IMR-90 (cell line): Measurements from ENCODE around the gene GCDH. TPM values are rescaled to one million over a fixed set of nuclear protein-coding genes. Genes with fewer than 3 reads are reported as not detected.
A peak's percentile ranks its signal among the peaks of the same experiment; 100 is the strongest.

Source experiments
- ATAC-seq: fragments of 200-7000 bp; cut with Tn5 transposase; 2 replicates; pipeline ENCODE4 v1.9.1; 2020; ENCODE audit warnings: low read depth, mild to moderate bottlenecking, moderate library complexity
- BruUV-seq: library from RNA; stranded (reverse); fragments of 400-500 nt; replicated peaks from 2 replicates; lab custom pipeline; 2021; lab: Mats Ljungman, UMichigan
- CTCF ChIA-PET: fragments of 300-600 bp; formaldehyde crosslinking; extraction: SDS; loops from one replicate; lab custom pipeline; 2021; ENCODE audit warnings: antibody characterized with exemption; lab: Yijun Ruan, JAX
- POLR2A ChIA-PET: fragments of 300-600 bp; sonication (Branson Sonifier 250); formaldehyde crosslinking; loops from one replicate; lab custom pipeline; 2022; ENCODE audit warnings: antibody characterized with exemption; ENCODE audit not compliant: unreplicated experiment; lab: Charles Lee
- DNase-seq: peaks from one replicate; pipeline ENCODE4 v3.0.0; 2013
- H2AFZ ChIP-seq: replicated peaks from 2 replicates; pipeline ENCODE3; 2013; ENCODE audit warnings: low read length, mild to moderate bottlenecking; ENCODE audit not compliant: poor library complexity
- H2AK5ac ChIP-seq: 2 replicates; pipeline ENCODE4 v1.6.1; 2013; ENCODE audit warnings: low read depth, low read length, inconsistent platforms
- H2AK9ac ChIP-seq: replicated peaks from 2 replicates; pipeline ENCODE3; 2013; ENCODE audit warnings: mild to moderate bottlenecking, low read depth, low read length, moderate library complexity; ENCODE audit not compliant: poor library complexity
- H2BK120ac ChIP-seq: 2 replicates; pipeline ENCODE4 v1.6.1; 2013; ENCODE audit warnings: low read depth, low read length, inconsistent platforms
- H2BK15ac ChIP-seq: 3 replicates; pipeline ENCODE4 v1.6.1; 2013; ENCODE audit warnings: low read depth, low read length, inconsistent platforms
- H2BK20ac ChIP-seq: 2 replicates; pipeline ENCODE4 v1.6.1; 2013; ENCODE audit warnings: low read depth, mild to moderate bottlenecking, inconsistent platforms, low read length, moderate library complexity
- H2BK5ac ChIP-seq: 2 replicates; pipeline ENCODE4 v1.6.1; 2013; ENCODE audit warnings: mild to moderate bottlenecking, low read depth, low read length, inconsistent platforms; ENCODE audit not compliant: poor library complexity, severe bottlenecking
- H3K14ac ChIP-seq: replicated peaks from 2 replicates; pipeline ENCODE4 v1.6.1; 2013; ENCODE audit warnings: low read depth, low read length, inconsistent platforms
- H3K18ac ChIP-seq: 2 replicates; pipeline ENCODE4 v1.6.1; 2013; ENCODE audit warnings: low read depth, low read length, control low read depth
- H3K23ac ChIP-seq: 2 replicates; pipeline ENCODE4 v1.6.1; 2013; ENCODE audit warnings: low read depth, low read length, inconsistent platforms
- H3K27ac ChIP-seq: 2 replicates; pipeline ENCODE4 v1.5.1; 2013; ENCODE audit warnings: mild to moderate bottlenecking, control low read depth, low read length; ENCODE audit not compliant: insufficient read depth
- H3K27me3 ChIP-seq: 2 replicates; pipeline ENCODE4 v1.6.1; 2013; ENCODE audit warnings: low read length; ENCODE audit not compliant: control insufficient read depth, insufficient read depth
- H3K36me3 ChIP-seq: 2 replicates; pipeline ENCODE4 v1.6.1; 2013; ENCODE audit warnings: low read length, mixed read lengths; ENCODE audit not compliant: control insufficient read depth, insufficient read depth
- H3K4ac ChIP-seq: 2 replicates; pipeline ENCODE4 v1.6.1; 2013; ENCODE audit warnings: low read depth, low read length, inconsistent platforms
- H3K4me1 ChIP-seq: 2 replicates; pipeline ENCODE4 v1.6.1; 2013; ENCODE audit warnings: low read length, mixed read lengths; ENCODE audit not compliant: control insufficient read depth, insufficient read depth
- H3K4me2 ChIP-seq: 2 replicates; pipeline ENCODE4 v1.6.1; 2013; ENCODE audit warnings: low read depth, mild to moderate bottlenecking, control low read depth, low read length, moderate library complexity
- H3K4me3 ChIP-seq: 2 replicates; pipeline ENCODE4 v1.5.1; 2013; ENCODE audit warnings: low read depth, mild to moderate bottlenecking, control low read depth, low read length, moderate library complexity; ENCODE audit not compliant: insufficient read depth
- H3K56ac ChIP-seq: 2 replicates; pipeline ENCODE4 v1.6.1; 2013; ENCODE audit warnings: low read length, inconsistent platforms; ENCODE audit not compliant: insufficient read depth; ENCODE audit errors: extremely low read depth
- H3K79me1 ChIP-seq, 2 experiments: 2 replicates each; pipeline ENCODE4 v1.6.1; 2013; ENCODE audit warnings: low read length in 2 of 2, inconsistent platforms in 1 of 2, low read depth in 1 of 2
- H3K9ac ChIP-seq: 2 replicates; pipeline ENCODE4 v1.6.1; 2013; ENCODE audit warnings: low read depth, low read length, control low read depth
- H3K9me1 ChIP-seq: 2 replicates; pipeline ENCODE4 v1.6.1; 2013; ENCODE audit warnings: low read length, inconsistent platforms; ENCODE audit not compliant: insufficient read depth
- H3K9me3 ChIP-seq: 2 replicates; pipeline ENCODE4 v1.6.1; 2013; ENCODE audit warnings: low read length; ENCODE audit not compliant: control insufficient read depth, insufficient read depth
- H4K20me1 ChIP-seq: 2 replicates; pipeline ENCODE4 v1.6.1; 2013; ENCODE audit warnings: low read length, inconsistent platforms; ENCODE audit not compliant: insufficient read depth
- H4K5ac ChIP-seq: 2 replicates; pipeline ENCODE4 v1.6.1; 2013; ENCODE audit warnings: mild to moderate bottlenecking, low read depth, low read length, control low read depth
- H4K8ac ChIP-seq, 2 experiments: 2 replicates each; pipeline ENCODE4 v1.6.1; 2013; ENCODE audit warnings: low read depth in 2 of 2, low read length in 2 of 2, control low read depth in 1 of 2, inconsistent platforms in 1 of 2
- H4K91ac ChIP-seq: 2 replicates; pipeline ENCODE4 v1.6.1; 2013; ENCODE audit warnings: low read depth, low read length, inconsistent platforms; ENCODE audit not compliant: insufficient read depth
- BHLHE40 ChIP-seq: fragments of 150-350 bp; IDR thresholded peaks from 2 replicates; pipeline ENCODE4 v1.6.1; 2016; ENCODE audit warnings: mild to moderate bottlenecking, low read depth, low read length
- CEBPB ChIP-seq: IDR thresholded peaks from 2 replicates; pipeline ENCODE4 v1.6.1; 2012; ENCODE audit warnings: low read depth, low read length, improper control_type of control experiment
- CTCF ChIP-seq: conservative IDR thresholded peaks from 2 replicates; pipeline ENCODE4 v1.5.1; 2012; ENCODE audit warnings: mild to moderate bottlenecking, low read depth, low read length, improper control_type of control experiment
- ELK1 ChIP-seq: fragments of 150-350 bp; IDR thresholded peaks from 2 replicates; pipeline ENCODE4 v1.6.1; 2016; ENCODE audit warnings: low read depth, mild to moderate bottlenecking, low read length, moderate library complexity, borderline replicate concordance
- FOS ChIP-seq: fragments of 150-350 bp; IDR thresholded peaks from 2 replicates; pipeline ENCODE4 v1.6.1; 2016; ENCODE audit warnings: low read depth, low read length
- MAFK ChIP-seq: IDR thresholded peaks from 2 replicates; pipeline ENCODE4 v1.6.1; 2012; ENCODE audit warnings: low read depth, low read length, improper control_type of control experiment
- MAZ ChIP-seq: IDR thresholded peaks from 2 replicates; pipeline ENCODE4 v1.6.1; 2012; ENCODE audit warnings: low read depth, mild to moderate bottlenecking, low read length, improper control_type of control experiment, moderate library complexity, borderline replicate concordance
- NFE2L2 ChIP-seq: fragments of 150-350 bp; IDR thresholded peaks from 2 replicates; pipeline ENCODE4 v1.6.1; 2016; ENCODE audit warnings: low read depth, mild to moderate bottlenecking, low read length
- POLR2A ChIP-seq: IDR thresholded peaks from 2 replicates; pipeline ENCODE4 v1.6.1; 2012; ENCODE audit warnings: mild to moderate bottlenecking, low read depth, low read length
- RAD21 ChIP-seq: IDR thresholded peaks from 2 replicates; pipeline ENCODE4 v1.6.1; 2012; ENCODE audit warnings: low read length, improper control_type of control experiment
- RCOR1 ChIP-seq: IDR thresholded peaks from 2 replicates; pipeline ENCODE4 v1.6.1; 2012; ENCODE audit warnings: mild to moderate bottlenecking, low read length, improper control_type of control experiment; ENCODE audit not compliant: insufficient replicate concordance
- RFX5 ChIP-seq: IDR thresholded peaks from 2 replicates; pipeline ENCODE4 v1.8.0; 2012; ENCODE audit warnings: low read depth, mild to moderate bottlenecking, low read length, moderate library complexity
- SMC3 ChIP-seq: fragments of 150-350 bp; IDR thresholded peaks from 2 replicates; pipeline ENCODE4 v1.6.1; 2016; ENCODE audit warnings: low read depth, mild to moderate bottlenecking, antibody characterized with exemption, low read length, moderate library complexity
- WGBS, 2 experiments: methylation state at CpG; one replicate each; pipeline versions ENCODE4 v1.1.5 to v1.1.7; 2013; ENCODE audit warnings: missing lambda C conversion rate in 2 of 2; ENCODE audit not compliant: insufficient read length in 1 of 2; ENCODE audit errors: extremely low coverage in 2 of 2; 5-methylcytosine and 5-hydroxymethylcytosine counted together
- dilution Hi-C: fragments of 300-500 bp; cut with HindIII; formaldehyde crosslinking; loops from one replicate; pipeline ENCODE4 v1.14.3; 2018; ENCODE audit warnings: low sequenced_read_pairs; ENCODE audit not compliant: unreplicated experiment
- in situ Hi-C: fragments of 300-500 bp; cut with MboI; formaldehyde crosslinking; loops from 3 replicates; pipeline ENCODE4 v1.14.3; 2019; ENCODE audit warnings: low sequenced_read_pairs, inconsistent platforms, mixed read lengths
- intact Hi-C: fragments of 100-400 bp; cut with micrococcal nuclease; formaldehyde crosslinking; loops from 2 replicates; pipeline ENCODE4 v1.10.0; 2022
- polyA plus RNA-seq, 3 experiments: library from polyadenylated mRNA; depleted of rRNA; stranded (reverse); fragments of >200 nt; gene quantifications; 2 replicates each; pipeline ENCODE4 v1.2.3, GENCODE V29; 2012; ENCODE audit warnings: low replicate concordance in 1 of 3
- total RNA-seq: library from RNA; depleted of rRNA; stranded (reverse); fragments of >200 nt; gene quantifications from 2 replicates; pipeline ENCODE4 v1.2.3, GENCODE V29; 2012
- TF ChIP-seq, protein P1 (sequence below): fragments of 150-350 bp; IDR thresholded peaks from 2 replicates; pipeline ENCODE4 v1.6.1; 2017; ENCODE audit warnings: mild to moderate bottlenecking, antibody characterized with exemption, low read length, low read depth

GCDH gene
- total and polyA plus RNA-seq, 2 of the 4 experiments (the other 2 are of a cell fraction), result 27.7 to 41.6 TPM

GRCh38 chr19:12937927-12938778 lies 47.2 kb downstream of the GCDH start, which contains the start of gene CALR:
Gene CALR (plus strand): TSS chr19:12938609. CDS start chr19:12938680, 71 bp downstream.
- Histone ChIP-seq H2BK120ac (peak within 1 kb of the TSS; percentile 8; the same call in 1 of the 2 replicates), H3K18ac (no peak within 1 kb of the TSS; the same call in 1 of the 2 replicates), H3K4me2 (peak within 1 kb of the TSS; percentile 85), H4K91ac (peak within 1 kb of the TSS; percentile 89), H3K36me3 (peaks cover 34% of the 10 kb centered on the region), H3K27ac (peak within 1 kb of the TSS; percentile 90), H3K4ac (peak within 1 kb of the TSS; percentile 92), H3K4me3 (peak within 1 kb of the TSS; percentile 80), H2AK5ac (peak within 1 kb of the TSS; percentile 98), H3K27me3 (no peaks in the 10 kb centered on the region), H4K8ac (peak within 1 kb of the TSS; percentile 86 to 93), H2BK5ac (peak within 1 kb of the TSS; percentile 80), H3K79me1 (peaks cover 0 to 51% of the 10 kb centered on the region in 2 experiments; a peak in 3 of 4 replicates), H3K14ac (peak within 1 kb of the TSS; percentile 96), H2AK9ac (peak within 1 kb of the TSS; percentile 100), H3K56ac (peak within 1 kb of the TSS; percentile 80), H2BK15ac (peak within 1 kb of the TSS; percentile 33; the same call in 1 of the 3 replicates), H2BK20ac (no peak within 1 kb of the TSS), H3K9me3 (no peaks in the 10 kb centered on the region), H3K9me1 (peaks cover 14% of the 10 kb centered on the region), H3K23ac (peak within 1 kb of the TSS; percentile 64), H2AFZ (peak within 1 kb of the TSS; percentile 94), H3K9ac (peak within 1 kb of the TSS; percentile 95), H3K4me1 (peaks cover 15% of the 10 kb centered on the region), H4K20me1 (peaks cover 47% of the 10 kb centered on the region), H4K5ac (peak within 1 kb of the TSS; percentile 43; the same call in 1 of the 2 replicates)
- DNase-seq, result peak; percentile 99
- dilution Hi-C loops, result no loop called here
- in situ Hi-C loops, result no loop called here
- CTCF ChIA-PET, result no interaction called here
- intact Hi-C loops, result no loop called here
- BruUV-seq, result no TSS peak
- 0% methylated on average over 38 of the region's 63 CpGs; no CpG with 5 or more reads in 1 of the 2 experiments for WGBS, 2 experiments
- peak; percentile 90 for ATAC-seq
- POLR2A ChIA-PET, result no interaction called here
- TF ChIP-seq RFX5 (no peak), CTCF (no peak), FOS (peak; percentile 61; the same call in 1 of the 2 replicates), RCOR1 (peak; percentile 66), POLR2A (peak; percentile 100), SMC3 (no peak), RAD21 (no peak), NFE2L2 (no peak), MAZ (peak; percentile 100), CEBPB (no peak), BHLHE40 (no peak), MAFK (no peak), ELK1 (no peak)
- TF ChIP-seq, protein P1, sequence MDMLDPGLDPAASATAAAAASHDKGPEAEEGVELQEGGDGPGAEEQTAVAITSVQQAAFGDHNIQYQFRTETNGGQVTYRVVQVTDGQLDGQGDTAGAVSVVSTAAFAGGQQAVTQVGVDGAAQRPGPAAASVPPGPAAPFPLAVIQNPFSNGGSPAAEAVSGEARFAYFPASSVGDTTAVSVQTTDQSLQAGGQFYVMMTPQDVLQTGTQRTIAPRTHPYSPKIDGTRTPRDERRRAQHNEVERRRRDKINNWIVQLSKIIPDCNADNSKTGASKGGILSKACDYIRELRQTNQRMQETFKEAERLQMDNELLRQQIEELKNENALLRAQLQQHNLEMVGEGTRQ, result peak; percentile 93
